HG03575 (cell line): ENCODE results near the gene TMEM138.
"Not testable (repeated sequence)": the region's sequence is repeated elsewhere in the genome, so short reads cannot be mapped to it uniquely, and the experiment has no call there.

Source experiments
- ATAC-seq: cut with Tn5 transposase; IDR thresholded peaks from one replicate; pipeline ENCODE4 v1.9.1; 2021; ENCODE audit not compliant: unreplicated experiment, insufficient number of reproducible peaks, low FRiP score; ENCODE audit errors: extremely low read depth

TMEM138 gene

DNA sequence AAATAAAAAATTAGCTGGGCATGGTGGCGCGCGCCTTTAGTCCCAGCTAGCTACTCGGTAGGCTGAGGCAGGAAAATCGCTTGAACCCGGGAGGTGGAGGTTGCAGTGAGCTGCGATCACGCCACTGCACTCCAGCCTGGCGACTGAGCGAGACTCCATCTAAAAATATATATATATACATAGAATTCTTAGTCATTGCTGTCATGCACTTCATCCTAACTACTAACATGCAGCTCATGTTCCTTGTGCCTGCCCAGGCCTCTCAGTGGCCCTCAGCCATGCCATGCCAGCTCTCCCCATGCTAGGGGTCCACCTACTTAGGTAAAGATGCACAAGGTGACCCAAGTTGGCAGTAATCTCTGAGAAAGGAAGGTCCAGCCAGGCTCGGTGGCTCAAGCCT lies 3.6 kb upstream of the TMEM138 start:
- ATAC-seq = no peak

DNA sequence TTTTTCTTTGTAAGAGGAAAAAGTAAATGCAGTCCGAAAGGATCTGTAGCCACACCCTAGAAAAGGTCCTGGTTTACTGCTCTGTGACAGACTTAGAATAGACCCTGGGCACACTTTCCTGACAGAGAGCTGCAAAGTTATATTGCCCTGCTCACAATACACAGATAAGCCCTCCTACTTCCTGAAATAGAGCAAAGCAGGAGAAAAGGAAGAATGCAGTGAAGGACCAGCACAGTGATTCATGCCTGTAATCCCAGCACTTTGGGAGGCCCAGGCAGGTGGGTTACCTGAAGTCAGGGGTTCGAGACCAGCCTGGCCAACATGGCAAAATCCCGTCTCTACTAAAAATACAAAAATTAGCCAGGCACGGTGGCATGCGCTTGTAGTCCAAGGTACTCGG lies 2.7 kb upstream of the TMEM138 start:
- no peak for ATAC-seq

DNA sequence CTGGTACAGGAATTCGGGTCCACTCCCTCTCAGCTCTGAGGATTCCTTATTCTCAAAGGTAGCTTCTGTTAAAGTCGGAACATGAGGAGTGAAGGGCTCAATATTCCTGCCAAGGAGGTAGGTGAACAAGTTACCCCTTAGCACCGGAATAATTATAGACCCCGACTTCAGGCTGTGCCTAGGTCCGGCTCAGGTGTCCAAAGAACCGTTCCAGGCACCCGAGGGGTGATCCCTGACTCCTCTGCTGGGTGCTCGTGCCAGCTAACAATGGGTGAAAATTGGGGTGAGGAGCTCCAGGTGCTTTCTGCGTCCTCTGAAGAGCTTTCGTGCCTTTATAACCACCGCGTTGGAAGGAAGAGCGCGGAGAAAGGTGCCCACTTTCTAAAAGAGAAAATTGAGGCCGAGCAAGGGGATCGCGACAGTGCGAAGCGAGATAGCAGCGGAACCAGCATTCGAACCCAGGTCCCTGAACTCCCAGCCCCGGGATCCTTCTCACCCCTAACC lies 885 bp upstream of the TMEM138 start:
- no peak for ATAC-seq

DNA sequence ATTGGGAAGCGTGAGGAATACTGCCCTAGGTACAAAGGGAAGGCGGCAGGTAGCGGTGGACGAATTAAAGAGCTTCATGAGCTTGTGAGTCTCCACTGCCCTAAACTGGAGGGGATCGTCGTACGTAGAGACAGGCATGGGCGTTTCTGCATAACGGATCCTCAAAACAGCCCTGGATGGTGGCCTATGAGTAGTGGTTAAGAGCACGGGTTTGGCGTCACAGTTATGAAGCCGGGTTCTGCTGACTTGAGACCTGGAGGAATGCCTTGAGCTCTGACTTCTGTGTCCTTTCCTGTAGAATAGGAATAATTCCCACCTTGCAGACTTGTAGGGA lies 335 bp downstream of the TMEM138 start:
- ATAC-seq = no peak

DNA sequence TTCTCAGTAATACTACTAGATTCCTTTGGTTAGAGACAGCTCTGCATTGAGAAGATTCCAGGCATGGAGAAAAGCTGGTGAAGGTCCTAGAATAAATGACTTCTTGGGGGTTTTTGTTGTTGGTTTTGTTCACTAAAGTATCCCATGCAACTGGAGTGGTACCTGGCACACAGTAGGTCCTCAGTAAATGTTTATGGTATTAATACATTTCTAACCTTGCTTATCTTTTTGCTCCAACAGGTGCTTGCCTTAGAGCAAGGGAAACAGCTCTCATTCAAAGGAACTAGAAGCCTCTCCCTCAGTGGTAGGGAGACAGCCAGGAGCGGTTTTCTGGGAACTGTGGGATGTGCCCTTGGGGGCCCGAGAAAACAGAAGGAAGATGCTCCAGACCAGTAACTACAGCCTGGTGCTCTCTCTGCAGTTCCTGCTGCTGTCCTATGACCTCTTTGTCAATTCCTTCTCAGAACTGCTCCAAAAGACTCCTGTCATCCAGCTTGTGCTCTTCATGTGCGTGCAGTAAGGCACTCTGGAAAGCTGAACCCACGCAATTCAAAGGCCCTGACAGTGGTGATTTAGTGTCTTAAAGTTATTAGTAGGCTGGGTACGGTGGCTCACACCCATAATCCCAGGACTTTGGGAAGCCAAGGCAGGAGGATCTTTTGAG lies 2.0 kb downstream of the TMEM138 start:
- ATAC-seq = no peak

DNA sequence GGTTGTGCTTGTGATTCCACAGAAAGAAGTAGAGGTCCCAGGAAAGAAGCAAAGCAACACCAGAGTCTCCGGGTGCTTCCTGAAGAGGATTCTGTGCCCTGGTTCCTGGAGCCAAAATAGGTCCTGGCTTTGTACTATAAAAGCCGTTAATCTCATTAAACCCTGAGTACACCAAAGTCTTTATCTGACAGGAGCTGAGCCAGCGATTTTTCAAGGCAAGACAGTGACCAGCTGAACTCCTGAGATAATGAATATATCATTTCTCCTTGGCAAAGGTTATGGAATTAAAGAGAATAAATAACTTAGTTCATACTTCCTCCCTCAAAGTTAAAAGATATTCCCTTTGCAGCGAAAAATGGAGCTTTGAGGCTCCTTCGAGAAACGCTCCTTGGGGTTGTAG lies 5.2 kb downstream of the TMEM138 start:
- no peak for ATAC-seq

DNA sequence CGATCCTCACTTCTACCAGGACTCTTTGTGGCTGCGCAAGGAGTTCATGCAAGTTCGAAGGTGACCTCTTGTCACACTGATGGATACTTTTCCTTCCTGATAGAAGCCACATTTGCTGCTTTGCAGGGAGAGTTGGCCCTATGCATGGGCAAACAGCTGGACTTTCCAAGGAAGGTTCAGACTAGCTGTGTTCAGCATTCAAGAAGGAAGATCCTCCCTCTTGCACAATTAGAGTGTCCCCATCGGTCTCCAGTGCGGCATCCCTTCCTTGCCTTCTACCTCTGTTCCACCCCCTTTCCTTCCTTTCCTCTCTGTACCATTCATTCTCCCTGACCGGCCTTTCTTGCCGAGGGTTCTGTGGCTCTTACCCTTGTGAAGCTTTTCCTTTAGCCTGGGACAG lies 6.5 kb downstream of the TMEM138 start:
- no peak for ATAC-seq

DNA sequence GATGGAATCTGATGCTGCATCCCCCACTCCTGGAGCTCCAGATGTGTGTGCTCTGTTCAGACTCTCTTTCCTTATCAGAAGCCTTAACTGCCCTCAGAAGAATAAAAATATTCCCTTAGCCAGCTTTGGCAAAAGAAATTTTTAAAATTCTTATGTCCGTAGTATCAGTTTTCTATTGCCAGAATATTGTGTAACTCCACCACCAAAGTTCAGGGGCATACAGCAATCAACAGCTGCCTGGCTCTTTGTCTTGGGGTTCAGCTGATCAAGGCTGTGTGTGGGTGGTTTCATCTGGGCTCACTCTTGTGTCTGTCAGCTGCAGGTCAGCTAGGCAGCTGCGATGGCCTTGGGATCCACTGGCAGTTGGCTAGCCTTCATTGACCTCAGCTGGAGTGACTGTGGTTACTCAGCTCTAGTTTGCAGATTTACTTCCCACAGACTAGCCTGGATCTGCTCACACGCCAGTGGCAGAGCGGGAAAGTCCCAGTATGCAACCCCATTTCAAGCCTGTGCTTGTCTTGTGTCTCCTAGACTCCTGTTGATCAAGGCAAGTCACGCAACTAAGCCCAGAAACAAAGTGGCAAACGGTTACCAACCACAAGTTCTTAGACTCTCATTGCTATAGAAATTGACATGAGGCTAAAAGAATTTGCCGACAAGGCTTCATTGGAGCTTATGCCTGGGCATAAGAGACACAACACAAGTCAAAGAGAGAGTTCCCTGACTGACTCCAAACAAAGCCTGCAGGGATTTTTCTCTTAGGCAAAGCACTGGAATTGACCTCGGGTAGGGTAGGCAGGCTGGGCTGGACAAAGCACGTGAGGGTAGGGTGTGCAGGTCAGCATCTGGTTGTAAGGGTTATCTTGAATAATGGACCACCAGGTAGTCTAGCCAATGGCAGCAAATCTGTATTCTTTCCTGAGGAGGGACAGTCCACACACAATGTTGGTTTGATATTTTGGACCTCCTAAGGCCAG lies 7.5 kb downstream of the TMEM138 start:
- no peak for ATAC-seq

DNA sequence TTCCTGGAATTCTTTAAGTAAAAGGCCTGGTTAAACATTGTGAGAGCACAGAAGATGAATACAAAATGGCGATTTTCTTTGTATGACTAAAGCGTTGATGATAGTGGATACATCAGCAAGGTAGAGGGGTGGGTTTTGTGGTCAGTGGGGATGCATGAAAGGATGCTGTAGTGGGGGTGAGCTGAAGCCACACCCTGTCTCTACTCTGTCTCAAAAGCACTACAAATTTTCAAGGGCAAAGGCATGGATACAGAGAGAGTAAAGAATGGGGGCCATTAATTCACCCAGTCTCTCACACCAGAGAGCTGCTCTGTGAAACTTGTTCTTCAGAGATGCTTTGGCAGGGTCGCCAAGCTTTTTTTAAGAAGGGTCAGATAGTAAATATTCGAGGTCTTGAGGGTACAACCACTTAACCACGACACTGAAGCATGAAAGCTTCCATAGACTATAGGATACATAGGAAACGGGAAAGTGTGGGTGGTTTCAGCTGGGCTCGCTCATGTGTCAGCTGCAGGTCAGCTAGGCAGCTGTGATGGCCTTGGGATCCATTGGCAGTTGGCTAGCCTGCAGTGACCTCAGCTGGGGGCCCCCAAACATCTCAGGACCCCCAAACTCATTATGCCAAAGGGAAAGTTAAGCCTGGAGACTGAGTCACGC lies 8.3 kb downstream of the TMEM138 start:
- no peak for ATAC-seq

DNA sequence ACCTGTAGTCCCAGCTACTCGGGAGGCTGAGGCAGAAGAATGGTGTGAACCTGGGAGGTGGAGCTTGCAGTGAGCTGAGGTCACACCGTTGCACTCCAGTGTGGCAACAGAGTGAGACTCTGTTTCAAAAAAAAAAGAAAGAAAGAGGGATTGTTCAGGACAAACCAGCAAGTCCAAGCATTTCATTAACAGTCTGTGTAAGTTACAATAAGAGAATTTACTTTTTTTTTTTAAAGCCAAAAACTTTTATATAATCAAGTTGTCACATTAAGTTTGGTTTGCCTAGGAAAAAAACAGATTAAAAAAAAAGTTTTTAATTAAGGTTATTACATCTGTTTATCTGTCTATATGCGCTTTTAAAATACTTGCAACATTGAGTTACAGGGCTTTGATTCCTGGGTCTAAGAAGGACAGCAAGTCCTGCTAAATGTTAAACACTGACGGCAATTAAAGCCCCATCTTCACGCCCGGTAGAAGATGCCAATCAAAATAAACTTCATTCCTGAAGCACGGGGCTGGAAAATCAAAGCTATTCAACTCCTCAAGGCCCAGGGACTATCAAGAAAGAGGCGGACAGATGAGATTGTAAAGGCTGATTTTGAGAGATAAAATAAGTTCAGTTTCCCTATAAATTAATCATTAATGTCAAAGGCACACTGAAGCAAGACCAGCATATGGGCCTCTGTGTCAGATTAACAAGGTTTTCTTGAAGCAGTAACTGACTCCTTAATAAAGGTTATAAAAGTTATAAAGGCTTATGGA lies 10.7 kb downstream of the TMEM138 start:
- ATAC-seq = no peak

DNA sequence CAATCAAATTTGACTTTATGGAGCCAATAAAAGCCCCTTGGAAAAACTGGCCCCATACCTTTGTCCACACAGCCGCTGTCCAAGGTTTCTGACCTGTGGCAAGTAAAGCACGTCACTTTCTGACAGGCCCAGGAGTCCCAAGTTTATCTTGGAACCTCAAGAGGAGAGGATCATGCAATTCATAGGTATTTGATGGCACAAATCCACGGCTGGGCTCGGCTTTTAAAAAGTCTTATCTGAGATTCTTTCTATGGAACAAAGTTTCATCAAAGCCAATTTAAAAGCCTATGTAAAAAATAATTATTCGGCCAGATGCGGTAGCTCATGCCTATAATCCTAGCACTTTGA lies 13.6 kb downstream of the TMEM138 start:
- no peak for ATAC-seq

DNA sequence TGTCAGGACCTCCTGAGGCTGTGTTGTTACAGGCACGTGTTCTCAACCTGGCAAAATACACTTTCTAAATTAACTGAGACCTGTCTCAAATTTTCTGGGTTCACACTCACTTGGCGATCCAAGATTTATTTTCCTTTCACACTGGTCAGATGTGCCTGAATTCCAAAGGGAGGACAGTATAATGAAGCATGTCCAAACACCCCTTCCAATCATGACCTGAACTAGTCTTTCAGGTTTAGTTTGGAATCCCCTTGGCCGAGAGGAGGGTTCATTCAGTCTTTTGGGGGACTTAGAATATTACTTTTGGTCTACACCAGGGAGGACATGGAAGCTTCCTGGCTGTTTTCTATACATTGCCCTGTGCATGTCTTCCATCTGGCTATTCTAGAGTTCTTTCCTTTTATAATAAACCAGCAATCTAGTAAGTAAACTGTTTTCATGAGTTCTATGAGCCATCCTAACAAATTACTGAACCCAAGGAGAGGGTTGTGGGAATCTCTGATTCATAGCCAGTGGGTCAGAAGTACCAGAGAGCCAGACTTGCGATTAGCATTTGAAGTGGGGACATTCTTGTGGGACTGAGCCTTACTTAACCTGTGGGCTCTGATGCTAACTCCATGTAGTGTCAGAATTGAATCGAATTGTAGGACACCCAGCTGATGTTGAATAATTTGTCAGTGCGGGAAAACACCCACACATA lies 15.4 kb downstream of the TMEM138 start:
- no peak for ATAC-seq

DNA sequence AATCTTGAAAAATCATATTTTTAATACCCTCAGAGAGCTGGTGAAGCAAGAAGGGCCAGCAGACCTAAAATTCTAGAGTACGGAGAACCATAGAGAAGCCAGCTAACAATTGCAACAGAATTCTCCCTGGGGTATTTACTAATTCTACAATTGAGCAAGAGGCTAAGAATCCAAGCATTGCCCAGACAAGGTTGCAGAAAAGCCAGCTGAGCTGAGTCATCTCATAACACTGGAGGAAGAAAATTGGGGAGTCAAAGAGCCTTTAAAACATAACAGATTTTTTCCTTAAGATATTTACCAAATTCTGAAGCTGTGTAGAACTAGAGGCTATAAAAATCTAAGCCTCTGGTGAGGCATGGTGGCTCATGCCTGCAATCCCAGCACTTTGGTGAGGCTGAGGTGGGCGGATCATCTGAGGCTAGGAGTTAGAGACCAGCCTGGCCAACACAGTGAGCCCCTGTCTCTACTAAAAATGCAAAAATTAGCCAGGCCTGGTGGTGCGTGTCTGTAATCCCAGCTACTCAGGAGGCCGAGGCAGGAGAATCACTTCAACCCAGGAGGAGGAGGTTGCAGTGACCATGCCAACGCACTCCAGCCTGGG lies 16.6 kb downstream of the TMEM138 start:
- ATAC-seq = no peak

DNA sequence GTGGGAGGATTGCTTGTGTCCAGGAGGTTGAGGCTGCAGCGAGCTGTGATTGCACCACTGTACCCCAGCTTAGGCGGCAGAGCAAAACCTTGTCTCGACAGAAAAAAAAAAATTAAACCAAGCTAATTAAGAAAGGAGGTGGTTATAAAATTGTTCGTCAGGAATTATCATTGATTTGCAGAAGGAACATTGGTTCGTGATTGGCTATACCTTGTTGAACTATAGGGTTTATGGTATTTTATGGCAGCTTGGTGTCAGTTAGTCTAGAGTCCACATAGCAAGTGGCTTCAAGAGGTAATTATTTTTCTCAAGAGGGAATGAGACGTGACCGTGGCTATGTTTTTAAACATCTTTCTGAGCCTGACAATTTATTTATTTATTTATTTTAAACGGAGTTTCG lies 18.7 kb downstream of the TMEM138 start:
- ATAC-seq = no peak

DNA sequence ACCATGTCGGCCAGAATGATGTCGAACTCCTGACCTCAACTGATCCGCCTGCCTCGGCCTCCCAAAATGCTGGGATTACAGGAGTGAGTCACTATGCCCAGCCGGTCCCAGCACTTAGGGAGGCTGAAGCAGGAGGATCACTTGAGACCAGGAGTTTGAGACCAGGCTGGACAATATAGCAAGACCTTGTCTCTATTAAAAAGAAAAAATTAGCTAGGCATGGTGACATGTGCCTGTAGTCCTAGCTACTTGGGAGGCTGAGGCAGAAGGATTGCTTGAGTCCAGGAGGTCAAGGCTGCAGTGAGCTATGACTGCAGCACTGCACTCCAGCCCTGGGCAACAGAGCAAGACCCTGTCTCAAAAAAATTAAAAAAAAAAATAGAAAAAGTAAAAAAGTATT lies 21.7 kb downstream of the TMEM138 start:
- ATAC-seq = not testable (repeated sequence)

DNA sequence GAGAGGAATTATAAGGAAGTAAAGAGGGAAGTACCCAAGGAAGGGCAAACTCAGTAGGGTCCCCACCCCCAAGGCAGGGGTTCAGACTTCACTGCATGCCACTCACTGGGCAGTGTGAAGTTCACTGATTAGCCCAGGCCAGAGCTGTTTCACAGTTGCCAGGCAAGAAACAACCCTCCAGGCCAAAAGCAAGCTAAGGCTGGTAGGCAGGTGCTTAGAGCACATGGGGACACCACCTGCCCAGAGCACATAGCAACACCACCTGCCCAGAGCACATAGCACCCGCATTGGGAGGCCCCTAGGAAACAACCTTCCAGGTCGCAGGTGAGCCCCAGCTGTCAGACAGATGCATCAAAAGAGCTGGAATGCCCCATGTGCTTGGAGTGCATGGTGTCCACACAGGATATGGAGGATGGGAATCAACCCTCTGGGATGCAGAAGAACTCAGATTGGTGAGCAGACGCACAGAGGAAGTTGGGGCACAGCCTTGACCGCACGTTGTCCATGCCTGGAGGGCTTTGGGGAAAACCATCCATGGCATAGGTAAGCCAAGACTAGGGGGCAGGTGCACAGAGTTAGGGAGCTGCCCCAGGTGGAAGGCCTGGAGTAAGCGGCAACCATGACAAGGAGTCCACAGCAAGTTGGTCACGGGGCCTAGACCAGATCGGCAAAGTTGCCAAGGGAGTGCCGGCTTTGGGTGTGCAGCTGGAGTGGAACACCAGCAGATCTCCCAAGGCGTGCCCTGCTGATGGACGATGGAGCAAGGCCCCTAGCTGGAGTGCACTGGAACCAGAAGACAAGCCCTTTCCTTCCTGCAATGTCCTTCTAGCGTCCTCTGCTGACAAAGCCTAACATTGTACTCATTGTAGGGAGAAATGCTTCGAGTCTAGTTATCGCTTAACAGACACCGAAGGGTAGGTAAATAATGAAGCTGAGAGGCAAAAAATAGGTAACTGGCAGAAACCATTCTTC lies 22.4 kb downstream of the TMEM138 start:
- no peak for ATAC-seq

DNA sequence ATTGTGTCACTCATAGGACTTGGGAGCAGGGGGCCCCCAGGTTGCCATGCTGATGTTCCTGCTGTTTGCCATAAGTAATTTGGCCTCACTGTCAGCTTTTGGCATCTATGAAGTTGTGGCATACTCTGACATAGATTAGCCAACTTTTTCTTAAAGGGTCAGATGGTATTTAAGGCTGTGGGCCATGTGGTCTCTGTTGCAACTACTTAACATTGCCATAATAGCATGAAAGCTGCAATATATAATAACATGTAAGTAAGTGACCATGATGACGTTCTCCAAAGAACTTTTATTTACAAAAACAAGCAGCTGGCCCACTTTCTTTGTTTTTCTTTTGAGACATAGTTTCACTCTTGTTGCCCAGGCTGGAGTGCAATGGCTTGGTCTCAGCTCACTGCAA lies 28.0 kb downstream of the TMEM138 start:
- no peak for ATAC-seq
